Measurements from ENCODE around the gene CACFD1.

The CACFD1 gene

DNA sequence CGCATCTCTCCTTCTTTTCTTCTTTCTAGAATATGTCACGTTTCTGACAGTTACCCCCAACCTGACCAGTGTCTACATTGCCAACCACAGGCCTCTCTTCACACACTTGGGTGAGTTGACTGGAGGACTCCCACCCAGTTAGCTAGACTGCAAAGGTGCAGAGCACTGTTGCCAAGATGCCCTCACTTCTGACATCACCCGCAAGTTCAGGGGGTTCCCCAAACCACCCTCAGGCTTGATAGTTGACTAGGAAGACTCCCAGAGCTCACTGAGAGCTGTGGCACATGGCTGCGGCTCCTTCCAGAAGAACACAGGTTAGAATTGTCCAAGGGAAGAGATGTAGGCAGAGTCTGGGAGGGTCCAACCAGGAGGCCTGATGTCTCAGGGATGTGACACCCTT lies 20.4 kb upstream of the CACFD1 start:
- no peaks in the 10 kb centered on the region for H4K20me1 ChIP-seq (ENCODE audit: control insufficient read depth, insufficient read depth, low read depth, low read length)
- H3K27ac ChIP-seq (ENCODE audit: low read depth, low read length), result no peak overlapping the region
- no peaks in the 10 kb centered on the region for H3K79me2 ChIP-seq (ENCODE audit: control insufficient read depth, low read length)
- no peaks in the 10 kb centered on the region for H3K36me3 ChIP-seq (ENCODE audit: control insufficient read depth, low read length)
- H3F3A ChIP-seq (ENCODE audit: control insufficient read depth, insufficient read depth), result no peaks in the 10 kb centered on the region
- peaks cover 17% of the 10 kb centered on the region for H3K4me1 ChIP-seq (ENCODE audit: control insufficient read depth, low read length)
- no peak overlapping the region for H3K4me3 ChIP-seq (ENCODE audit: low read length)
- no peak overlapping the region for H3K4me2 ChIP-seq (ENCODE audit: low read length)
- H3K9me2 ChIP-seq (replicated peaks; ENCODE audit: control insufficient read depth, low read length), result no peaks in the 10 kb centered on the region
- no peaks in the 10 kb centered on the region; the same call in 1 of the 2 replicates for H3K27me3 ChIP-seq (ENCODE audit: control insufficient read depth, low read length)
- no peaks in the 10 kb centered on the region for H3K9me3 ChIP-seq (ENCODE audit: control insufficient read depth, insufficient read depth, low read length)
- TF ChIP-seq CTCF (IDR thresholded peaks at IDR 0.05; ENCODE audit: low read depth, low read length, poor library complexity, severe bottlenecking) (no peak), EZH2phosphoT487 (IDR thresholded peaks at IDR 0.05; ENCODE audit: borderline replicate concordance, low read length) (no peak)

DNA sequence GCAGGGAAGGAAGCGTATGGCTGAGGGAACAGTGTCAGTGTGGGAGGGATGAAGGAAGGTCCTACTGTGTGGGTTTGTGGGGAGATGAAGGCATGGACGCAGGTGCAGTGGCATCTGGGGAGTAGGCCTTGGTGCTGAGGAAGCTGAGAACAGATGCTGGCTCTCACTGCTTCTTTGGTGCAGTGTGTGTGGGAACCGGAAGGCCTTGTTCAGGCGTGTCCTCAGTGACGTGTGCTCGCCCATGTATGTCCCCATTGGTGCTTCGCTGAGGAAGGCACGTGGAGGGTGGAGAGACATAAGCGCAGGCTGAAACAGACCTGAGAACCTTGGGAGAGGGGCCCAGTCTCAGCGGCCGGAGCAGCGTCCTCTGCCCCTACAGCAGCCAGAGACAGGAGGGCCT lies 18.9 kb upstream of the CACFD1 start:
- no peaks in the 10 kb centered on the region for H3K9me3 ChIP-seq (ENCODE audit: control insufficient read depth, insufficient read depth, low read length)
- H3K27ac ChIP-seq (ENCODE audit: low read depth, low read length), result no peak overlapping the region
- no peaks in the 10 kb centered on the region for H3K9me2 ChIP-seq (replicated peaks; ENCODE audit: control insufficient read depth, low read length)
- H3K4me2 ChIP-seq (ENCODE audit: low read length), result peak overlapping the region; percentile 15; the same call in 1 of the 2 replicates
- no peaks in the 10 kb centered on the region for H3K36me3 ChIP-seq (ENCODE audit: control insufficient read depth, low read length)
- no peaks in the 10 kb centered on the region for H4K20me1 ChIP-seq (ENCODE audit: control insufficient read depth, insufficient read depth, low read depth, low read length)
- H3K4me1 ChIP-seq (ENCODE audit: control insufficient read depth, low read length), result peaks cover 17% of the 10 kb centered on the region
- H3K27me3 ChIP-seq (ENCODE audit: control insufficient read depth, low read length), result no peaks in the 10 kb centered on the region; the same call in 1 of the 2 replicates
- TF ChIP-seq EZH2phosphoT487 (IDR thresholded peaks at IDR 0.05; ENCODE audit: borderline replicate concordance, low read length) (no peak), CTCF (IDR thresholded peaks at IDR 0.05; ENCODE audit: low read depth, low read length, poor library complexity, severe bottlenecking) (no peak)
- no peak overlapping the region for H3K4me3 ChIP-seq (ENCODE audit: low read length)
- no peaks in the 10 kb centered on the region for H3K79me2 ChIP-seq (ENCODE audit: control insufficient read depth, low read length)
- H3F3A ChIP-seq (ENCODE audit: control insufficient read depth, insufficient read depth), result no peaks in the 10 kb centered on the region

GRCh38 chr9:133441571-133441970 lies 18.2 kb upstream of the CACFD1 start:
- H3K27me3 ChIP-seq (ENCODE audit: control insufficient read depth, low read length), result peaks cover 5% of the 10 kb centered on the region; the same call in 1 of the 2 replicates
- H3K4me3 ChIP-seq (ENCODE audit: low read length), result no peak overlapping the region
- H3K4me1 ChIP-seq (ENCODE audit: control insufficient read depth, low read length), result peaks cover 17% of the 10 kb centered on the region

More at GRCh38 chr9:133441571-133441970, 18.2 kb upstream of the CACFD1 start:
- no peaks in the 10 kb centered on the region for H3K9me2 ChIP-seq (replicated peaks; ENCODE audit: control insufficient read depth, low read length)
- no peak for TF ChIP-seq EZH2phosphoT487 (IDR thresholded peaks at IDR 0.05; ENCODE audit: borderline replicate concordance, low read length)
- no peak for TF ChIP-seq CTCF (IDR thresholded peaks at IDR 0.05; ENCODE audit: low read depth, low read length, poor library complexity, severe bottlenecking)
- no peaks in the 10 kb centered on the region for H3K36me3 ChIP-seq (ENCODE audit: control insufficient read depth, low read length)
- no peak overlapping the region for H3K27ac ChIP-seq (ENCODE audit: low read depth, low read length)
- no peaks in the 10 kb centered on the region for H3K79me2 ChIP-seq (ENCODE audit: control insufficient read depth, low read length)
- H4K20me1 ChIP-seq (ENCODE audit: control insufficient read depth, insufficient read depth, low read depth, low read length), result no peaks in the 10 kb centered on the region
- H3K9me3 ChIP-seq (ENCODE audit: control insufficient read depth, insufficient read depth, low read length), result no peaks in the 10 kb centered on the region
- H3K4me2 ChIP-seq (ENCODE audit: low read length), result peak overlapping the region; percentile 15; the same call in 1 of the 2 replicates
- no peaks in the 10 kb centered on the region for H3F3A ChIP-seq (ENCODE audit: control insufficient read depth, insufficient read depth)

All from DOHH2 (cell line).